A549 (cell line): ENCODE data around the gene MRPL20.

Experiments
- CHD4 ChIP-seq: fragments of 200-600 bp; sonication (generic); IDR thresholded peaks from 2 replicates; pipeline ENCODE4 v1.6.1; 2016; ENCODE audit warnings: antibody characterized with exemption, mild to moderate bottlenecking, borderline replicate concordance
- CTCF ChIP-seq: fragments of >200 bp; sonication (Bioruptor Twin); formaldehyde crosslinking; IDR thresholded peaks from 3 replicates; pipeline ENCODE4 v1.5.1; 2016
- MYC ChIP-seq: IDR thresholded peaks from 2 replicates; pipeline ENCODE4 v1.6.1; 2012; ENCODE audit warnings: mild to moderate bottlenecking, inconsistent platforms, low read length, improper control_type of control experiment, borderline replicate concordance
- POLR2A ChIP-seq: IDR thresholded peaks from 2 replicates; pipeline ENCODE4 v1.6.1; 2012; ENCODE audit warnings: mild to moderate bottlenecking, low read length
- ZC3H11A ChIP-seq: fragments of 450-650 bp; IDR thresholded peaks from 2 replicates; pipeline ENCODE4 v1.6.1; 2014; ENCODE audit warnings: antibody characterized with exemption, mild to moderate bottlenecking

- TF ChIP-seq MYC (no peak), POLR2A (no peak), CTCF (no peak), ZC3H11A (no peak), CHD4 (no peak)
Observed at GRCh38 chr1:1359664-1360468, 47.2 kb downstream of the MRPL20 start.
